Measurements from ENCODE around the gene GABPB2.

Gene GABPB2

DNA sequence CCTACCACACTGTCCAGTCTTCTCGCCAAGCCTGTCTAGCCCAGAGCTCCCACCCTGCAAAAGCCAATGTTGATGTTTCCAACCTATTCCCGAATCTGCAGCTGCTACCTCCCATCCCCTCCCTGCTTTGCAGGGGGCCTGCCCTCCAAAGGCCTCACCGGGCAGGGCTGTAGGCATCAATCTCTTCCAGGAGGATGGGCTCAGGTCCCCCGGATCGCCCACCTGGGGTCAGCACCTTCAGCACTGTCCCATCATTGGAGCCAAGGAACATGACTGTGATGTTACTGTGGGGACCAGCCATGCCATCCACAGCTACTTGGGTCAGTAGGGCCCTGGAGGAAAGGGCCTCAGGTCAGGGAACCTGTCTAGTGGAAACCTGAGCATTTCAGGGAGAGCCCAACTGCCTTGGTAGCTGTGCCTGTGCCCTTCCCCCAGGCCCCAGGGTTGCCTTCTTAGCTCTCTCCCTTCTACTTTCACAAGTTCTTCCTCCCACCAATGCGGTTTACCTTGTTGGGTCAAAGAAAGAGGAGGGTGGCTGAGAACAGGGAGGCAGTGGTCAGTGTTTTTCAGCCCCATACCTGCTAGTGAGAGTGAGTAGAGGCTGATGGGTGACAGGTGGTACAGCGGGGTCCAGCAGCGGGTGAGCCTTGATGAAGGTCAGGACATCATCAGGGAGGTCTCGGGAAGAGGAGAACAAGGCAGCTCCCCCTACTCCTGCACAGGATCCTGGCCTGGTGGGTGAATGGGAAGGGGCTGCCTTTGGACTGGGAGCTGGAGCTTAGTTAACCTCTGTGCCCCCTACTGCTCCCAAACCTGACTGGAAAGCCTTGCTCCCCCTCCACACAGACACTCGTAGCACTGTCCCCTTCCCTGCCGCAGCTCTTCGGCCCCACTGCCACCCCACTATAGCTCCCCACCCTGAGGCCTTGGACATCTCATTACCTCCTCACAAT, 65.1 kb downstream of the GABPB2 start:
- Mint-ChIP-seq H3K9me3 (no peaks in the 10 kb centered on the region), H3K4me3 (no peak overlapping the region), H3K27me3 (no peaks in the 10 kb centered on the region), H3K4me1 (peaks cover 13% of the 10 kb centered on the region), H3K27ac (no peak overlapping the region)
- no peak for ATAC-seq
- no peak for DNase-seq

DNA sequence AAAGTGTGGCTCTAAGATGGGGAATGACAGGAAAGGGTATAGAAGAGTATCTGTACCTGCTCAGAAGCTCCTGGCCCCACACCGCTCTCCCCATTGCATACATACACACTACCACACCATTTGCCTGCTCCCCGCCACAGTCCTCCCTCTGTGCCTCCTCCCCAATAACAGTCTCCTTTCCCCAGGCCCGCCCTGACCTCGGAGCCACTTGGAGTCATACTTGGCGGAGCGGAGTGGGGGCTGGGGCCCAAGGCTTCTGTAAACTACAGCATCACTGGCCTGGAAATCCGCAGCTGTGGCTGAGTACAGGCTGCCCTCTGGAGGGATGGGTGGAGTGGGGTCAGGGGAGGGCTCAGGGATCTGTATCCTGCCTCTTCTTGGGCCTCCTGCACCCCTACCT, 67.2 kb downstream of the GABPB2 start:
- DNase-seq = no peak

DNA sequence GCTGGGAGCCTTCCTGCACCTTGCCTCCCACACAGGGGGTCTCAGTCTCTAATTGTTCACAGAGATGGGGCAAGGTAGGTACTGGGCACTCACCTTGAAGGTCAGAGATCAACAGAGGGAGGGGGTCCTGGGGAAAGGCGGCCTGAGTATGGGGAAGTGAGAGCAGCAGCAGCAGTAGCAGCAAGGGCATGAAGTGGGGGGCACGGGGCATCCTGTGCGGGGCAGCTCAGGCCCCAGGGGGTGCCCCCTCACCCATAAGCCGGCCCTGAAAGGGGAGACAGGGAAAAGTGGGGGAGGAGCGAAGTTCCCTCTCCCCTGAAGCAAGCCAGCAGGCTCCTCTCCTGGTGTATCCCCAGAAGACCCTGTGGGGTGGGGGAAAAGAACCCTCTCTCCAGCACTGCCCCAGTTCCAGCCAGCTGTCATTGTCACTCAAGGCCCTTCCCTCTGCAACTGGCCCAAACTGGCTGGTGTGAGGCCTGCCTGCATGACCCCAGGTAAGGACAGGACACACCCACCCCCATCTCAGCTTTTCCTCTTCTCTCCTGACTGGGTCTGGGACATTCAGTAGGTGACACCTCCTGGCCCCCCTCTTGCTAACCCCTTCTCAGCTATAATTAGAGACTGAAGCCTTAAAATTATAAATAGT, 72.0 kb downstream of the GABPB2 start:
- H3K4me3 Mint-ChIP-seq = no peak overlapping the region

More for the DNA sequence above, 67.2 kb downstream of the GABPB2 start:
- H3K4me1 Mint-ChIP-seq = no peaks in the 10 kb centered on the region
- no peak overlapping the region for H3K27ac Mint-ChIP-seq
- no peaks in the 10 kb centered on the region for H3K9me3 Mint-ChIP-seq
- ATAC-seq = no peak
- H3K27me3 Mint-ChIP-seq = no peaks in the 10 kb centered on the region
- H3K4me3 Mint-ChIP-seq = no peak overlapping the region

GRCh38 chr1:151143057-151143435, 72.5 kb downstream of the GABPB2 start:
- peaks cover 23% of the 10 kb centered on the region for H3K4me1 Mint-ChIP-seq
- ATAC-seq (no peak), DNase-seq (no peak)
- H3K4me3 Mint-ChIP-seq = no peak overlapping the region
- no peak overlapping the region for H3K27ac Mint-ChIP-seq
- peaks cover 10% of the 10 kb centered on the region for H3K27me3 Mint-ChIP-seq
- H3K9me3 Mint-ChIP-seq = no peaks in the 10 kb centered on the region

More for the DNA sequence above, 72.0 kb downstream of the GABPB2 start:
- Mint-ChIP-seq H3K9me3 (no peaks in the 10 kb centered on the region), H3K27ac (no peak overlapping the region), H3K4me1 (peaks cover 23% of the 10 kb centered on the region), H3K27me3 (peaks cover 10% of the 10 kb centered on the region)
- ATAC-seq (no peak), DNase-seq (no peak)

- no peak for ATAC-seq
- no peak overlapping the region for H3K27ac Mint-ChIP-seq
Measured at GRCh38 chr1:151143986-151144385, 73.4 kb downstream of the GABPB2 start.

DNA sequence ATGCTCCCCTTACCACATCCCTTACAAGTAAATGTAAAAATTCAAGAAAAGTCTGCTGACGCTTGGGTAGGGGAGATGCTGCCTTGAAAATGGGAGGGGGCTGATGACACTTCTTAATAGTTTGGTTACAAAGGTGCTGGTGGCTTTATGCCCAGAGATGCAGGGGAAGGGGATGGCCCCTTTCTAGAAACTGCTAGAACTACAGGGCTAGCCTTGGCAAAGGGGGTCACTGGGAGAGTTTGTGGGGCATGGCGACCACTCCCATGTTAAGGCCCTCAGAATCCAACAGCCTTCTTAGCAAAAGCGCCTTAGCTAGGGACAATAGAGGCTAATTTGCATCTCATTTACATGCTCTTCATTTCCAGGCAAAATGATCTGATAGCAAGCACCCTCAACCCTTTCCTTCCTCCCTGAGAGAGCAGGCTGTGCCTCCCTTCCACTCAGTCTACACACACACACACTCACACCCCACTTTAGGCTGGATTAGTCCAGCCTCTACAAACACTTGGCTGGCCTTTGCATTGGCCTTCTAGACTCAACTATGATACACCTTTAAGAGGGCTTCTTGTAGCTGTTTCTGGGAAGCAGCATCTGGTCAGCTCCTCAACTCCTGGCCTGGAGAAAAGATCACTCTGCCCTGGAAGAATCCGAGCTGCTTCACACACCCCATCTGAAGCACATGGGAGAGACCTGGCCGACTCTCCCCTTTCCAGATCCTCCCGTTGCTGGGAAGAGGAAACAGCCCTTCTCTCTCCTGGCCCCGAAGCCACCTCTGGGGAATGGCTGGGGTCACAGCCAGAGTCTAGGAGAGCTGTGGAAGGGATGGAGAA, 74.1 kb downstream of the GABPB2 start:
- DNase-seq = no peak
- Mint-ChIP-seq H3K4me3 (no peak overlapping the region), H3K9me3 (no peaks in the 10 kb centered on the region), H3K27me3 (peaks cover 10% of the 10 kb centered on the region), H3K27ac (no peak overlapping the region), H3K4me1 (peaks cover 23% of the 10 kb centered on the region)
- no peak for ATAC-seq

More at GRCh38 chr1:151143986-151144385, 73.4 kb downstream of the GABPB2 start:
- Mint-ChIP-seq H3K27me3 (peaks cover 10% of the 10 kb centered on the region), H3K4me3 (no peak overlapping the region), H3K4me1 (peaks cover 23% of the 10 kb centered on the region), H3K9me3 (no peaks in the 10 kb centered on the region)
- DNase-seq = no peak

GRCh38 chr1:151145304-151146071, 74.9 kb downstream of the GABPB2 start:
- Mint-ChIP-seq H3K4me1 (peaks cover 23% of the 10 kb centered on the region), H3K4me3 (peak overlapping the region; percentile 90 to 96), H3K27ac (no peak overlapping the region), H3K9me3 (no peaks in the 10 kb centered on the region), H3K27me3 (peaks cover 10% of the 10 kb centered on the region)
- ATAC-seq (peak; percentile 36), DNase-seq (peak in 1 of 2 donors; percentile 31)

DNA sequence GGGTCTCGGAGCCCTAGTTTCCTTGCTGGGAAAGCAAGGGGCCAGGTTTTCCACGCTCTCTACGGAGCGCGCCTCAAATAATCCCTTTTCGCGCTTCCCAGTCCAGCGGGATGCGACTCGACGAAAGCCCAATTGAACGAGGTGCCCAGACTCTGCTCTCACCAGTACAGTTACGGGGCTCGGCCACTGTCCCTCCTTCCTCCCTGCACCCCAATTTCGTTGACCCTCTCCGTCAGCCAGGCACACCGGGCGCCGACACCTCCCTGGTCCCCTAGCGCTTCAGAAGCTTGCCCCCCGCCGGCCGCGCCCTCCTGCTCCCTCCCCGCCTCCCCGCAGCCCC, 75.5 kb downstream of the GABPB2 start:
- no peak overlapping the region for H3K27ac Mint-ChIP-seq
- H3K27me3 Mint-ChIP-seq = peaks cover 10% of the 10 kb centered on the region
- ATAC-seq = peak; percentile 36

DNA sequence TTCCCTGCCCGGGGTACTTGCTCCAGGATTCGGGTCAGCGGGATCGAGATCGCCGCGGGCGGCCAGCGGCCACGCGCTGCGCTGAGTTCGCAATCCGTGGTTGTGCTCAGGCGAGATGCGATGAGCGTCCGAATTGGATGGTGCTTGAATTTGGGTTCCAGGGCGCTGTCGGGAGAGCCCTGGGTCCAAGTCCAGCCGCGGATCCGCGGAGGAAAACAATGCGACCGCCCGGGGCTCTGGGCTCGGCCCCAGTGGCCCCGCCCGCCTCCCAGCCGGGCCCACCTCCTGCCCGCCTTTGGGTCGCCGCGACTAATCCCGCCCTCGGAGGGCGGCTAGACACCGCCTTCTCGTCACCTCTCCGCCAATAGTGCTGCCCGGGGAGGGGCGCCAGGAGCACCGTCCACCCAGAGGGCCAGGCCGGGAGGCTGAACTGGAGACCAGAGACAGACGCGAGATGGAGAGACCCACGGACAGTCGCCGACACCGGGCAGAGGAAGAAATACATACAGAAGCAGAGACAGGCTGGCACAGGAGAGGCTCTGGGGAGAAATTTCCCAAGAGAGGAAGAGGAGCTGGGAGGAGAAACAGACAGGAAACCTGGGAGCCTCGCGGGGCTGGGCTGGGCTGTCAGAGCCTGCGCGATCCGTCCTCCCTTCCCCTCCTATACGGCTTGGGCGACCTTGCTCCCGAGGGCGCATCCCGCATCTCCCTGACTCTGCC, 76.0 kb downstream of the GABPB2 start, which contains the start of gene SEMA6C:
SEMA6C (minus strand) TSS at position 220 of the 720 bp plus-strand sequence. CDS start 4,010 bp downstream, outside the sequence.
- peak within 1 kb of the TSS; percentile 75 to 80 for H3K27ac Mint-ChIP-seq
- peak; percentile 99 for ATAC-seq
- peak within 1 kb of the TSS; percentile 90 to 96 for H3K4me3 Mint-ChIP-seq
- peaks cover 10% of the 10 kb centered on the region for H3K27me3 Mint-ChIP-seq
- DNase-seq = peak; percentile 82 to 86
- H3K9me3 Mint-ChIP-seq = no peaks in the 10 kb centered on the region
- peaks cover 23% of the 10 kb centered on the region for H3K4me1 Mint-ChIP-seq

More for the DNA sequence above, 75.5 kb downstream of the GABPB2 start:
- no peaks in the 10 kb centered on the region for H3K9me3 Mint-ChIP-seq
- DNase-seq = no peak
- peaks cover 23% of the 10 kb centered on the region for H3K4me1 Mint-ChIP-seq
- H3K4me3 Mint-ChIP-seq = peak overlapping the region; percentile 90 to 96

GRCh38 chr1:151147132-151147503, 76.6 kb downstream of the GABPB2 start:
- ATAC-seq (no peak), DNase-seq (no peak)
- Mint-ChIP-seq H3K4me1 (peaks cover 23% of the 10 kb centered on the region), H3K4me3 (peak overlapping the region; percentile 90 to 96), H3K27ac (peak overlapping the region in 1 of 2 donors; percentile 69), H3K27me3 (peaks cover 10% of the 10 kb centered on the region), H3K9me3 (no peaks in the 10 kb centered on the region)

GRCh38 chr1:151147665-151148064, 77.1 kb downstream of the GABPB2 start:
- Mint-ChIP-seq H3K4me1 (peaks cover 23% of the 10 kb centered on the region), H3K4me3 (peak overlapping the region in 1 of 2 donors; percentile 17)

GRCh38 chr1:151156515-151156819, 85.9 kb downstream of the GABPB2 start, which contains the start of gene TNFAIP8L2:
TNFAIP8L2 (plus strand) TSS chr1:151156649; CDS start chr1:151158698, 2,049 bp downstream.
- Mint-ChIP-seq H3K4me3 (peak within 1 kb of the TSS; percentile 90 to 99), H3K4me1 (peaks cover 55% of the 10 kb centered on the region), H3K9me3 (no peaks in the 10 kb centered on the region), H3K27me3 (no peaks in the 10 kb centered on the region), H3K27ac (peak within 1 kb of the TSS; percentile 92 to 94)
- DNase-seq (peak; percentile 57 to 79), ATAC-seq (peak; percentile 86)

More at GRCh38 chr1:151147665-151148064, 77.1 kb downstream of the GABPB2 start:
- ATAC-seq (no peak), DNase-seq (no peak)
- no peak overlapping the region for H3K27ac Mint-ChIP-seq
- H3K9me3 Mint-ChIP-seq = no peaks in the 10 kb centered on the region
- peaks cover 10% of the 10 kb centered on the region for H3K27me3 Mint-ChIP-seq

- DNase-seq (peak; percentile 44 to 77), ATAC-seq (peak; percentile 68)
- Mint-ChIP-seq H3K4me3 (peak overlapping the region; percentile 90 to 99), H3K27me3 (no peaks in the 10 kb centered on the region), H3K27ac (peak overlapping the region; percentile 92 to 94), H3K4me1 (peaks cover 61% of the 10 kb centered on the region), H3K9me3 (no peaks in the 10 kb centered on the region)
Measured at GRCh38 chr1:151157067-151157531, 86.5 kb downstream of the GABPB2 start.

DNA sequence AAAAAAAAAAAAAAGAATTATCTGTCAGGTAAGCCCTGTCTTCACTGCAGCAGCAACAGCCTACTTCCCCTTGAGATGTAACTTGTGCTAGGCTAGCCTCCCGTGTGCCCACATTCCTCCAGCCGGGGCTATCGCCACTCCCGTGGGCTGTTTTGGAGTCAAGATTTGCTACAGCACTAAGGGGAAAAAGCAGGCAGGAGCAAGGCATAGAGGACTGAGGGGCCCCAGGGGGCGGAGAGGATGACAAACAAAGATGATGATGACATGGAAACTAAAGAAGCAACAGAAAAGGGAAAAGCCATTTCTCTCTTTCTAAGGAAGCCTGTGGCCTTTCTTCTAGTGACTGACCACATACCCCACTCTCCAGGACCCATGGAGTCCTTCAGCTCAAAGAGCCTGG, 87.8 kb downstream of the GABPB2 start:
- no peaks in the 10 kb centered on the region for H3K27me3 Mint-ChIP-seq
- H3K4me1 Mint-ChIP-seq = peaks cover 70% of the 10 kb centered on the region
- peak overlapping the region; percentile 92 to 94 for H3K27ac Mint-ChIP-seq
- DNase-seq (peak; percentile 35 to 74), ATAC-seq (peak; percentile 59)
- H3K9me3 Mint-ChIP-seq = no peaks in the 10 kb centered on the region
- peak overlapping the region; percentile 90 to 99 for H3K4me3 Mint-ChIP-seq

Data from stimulated activated naive CD8-positive, alpha-beta T cell treated with anti-CD3 and anti-CD28 coated beads, Interleukin-15, amount 100 ng/mL, for 72 hours (primary cell).